Measurements from ENCODE around the gene LMBR1.

DNA sequence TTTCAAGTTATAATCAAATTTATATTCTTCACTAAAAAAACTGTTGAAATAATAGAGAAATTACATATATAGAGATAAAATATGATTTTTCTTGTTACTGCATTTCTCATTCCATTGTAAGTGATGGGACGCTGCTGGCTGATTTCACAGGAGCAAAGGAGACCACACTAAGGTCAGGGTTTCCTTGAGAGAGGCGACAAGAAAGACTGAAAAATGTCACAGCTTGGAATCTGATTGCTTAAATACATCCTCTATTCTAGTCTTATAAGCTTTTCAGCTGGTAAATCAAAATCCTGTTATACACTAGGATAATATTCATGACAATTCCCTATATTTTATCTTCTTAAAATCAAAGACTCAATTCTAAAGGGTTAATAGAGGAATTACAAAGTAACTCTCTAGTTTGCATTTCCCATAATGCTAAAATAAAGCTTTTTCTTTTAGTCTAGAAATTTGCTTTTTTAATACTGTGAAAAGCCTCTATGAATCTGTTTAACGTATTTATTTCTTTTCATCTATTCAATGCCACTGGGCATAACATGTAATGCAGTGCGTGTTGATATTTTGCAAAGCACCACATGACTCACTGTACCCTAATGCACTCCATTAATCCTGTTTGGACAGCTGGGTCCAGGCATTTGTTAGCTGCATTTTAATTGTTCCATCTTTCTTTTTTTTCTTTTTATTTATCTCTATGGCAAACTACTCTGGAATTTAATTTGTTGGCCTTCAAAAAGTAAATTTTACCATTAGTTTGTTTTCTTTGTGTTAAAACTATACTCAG lies 170.7 kb downstream of the LMBR1 start:
- TF ChIP-seq, protein P1, sequence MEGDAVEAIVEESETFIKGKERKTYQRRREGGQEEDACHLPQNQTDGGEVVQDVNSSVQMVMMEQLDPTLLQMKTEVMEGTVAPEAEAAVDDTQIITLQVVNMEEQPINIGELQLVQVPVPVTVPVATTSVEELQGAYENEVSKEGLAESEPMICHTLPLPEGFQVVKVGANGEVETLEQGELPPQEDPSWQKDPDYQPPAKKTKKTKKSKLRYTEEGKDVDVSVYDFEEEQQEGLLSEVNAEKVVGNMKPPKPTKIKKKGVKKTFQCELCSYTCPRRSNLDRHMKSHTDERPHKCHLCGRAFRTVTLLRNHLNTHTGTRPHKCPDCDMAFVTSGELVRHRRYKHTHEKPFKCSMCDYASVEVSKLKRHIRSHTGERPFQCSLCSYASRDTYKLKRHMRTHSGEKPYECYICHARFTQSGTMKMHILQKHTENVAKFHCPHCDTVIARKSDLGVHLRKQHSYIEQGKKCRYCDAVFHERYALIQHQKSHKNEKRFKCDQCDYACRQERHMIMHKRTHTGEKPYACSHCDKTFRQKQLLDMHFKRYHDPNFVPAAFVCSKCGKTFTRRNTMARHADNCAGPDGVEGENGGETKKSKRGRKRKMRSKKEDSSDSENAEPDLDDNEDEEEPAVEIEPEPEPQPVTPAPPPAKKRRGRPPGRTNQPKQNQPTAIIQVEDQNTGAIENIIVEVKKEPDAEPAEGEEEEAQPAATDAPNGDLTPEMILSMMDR (IDR thresholded peaks at IDR 0.05; ENCODE audit: insufficient read depth, low read depth, low read length), result no peak
- no peak for TF ChIP-seq EZH2 (IDR thresholded peaks at IDR 0.05; ENCODE audit: insufficient read depth, low read length)

Data from astrocyte (in vitro differentiated cells and primary cell).